ENCODE results near the gene HK2.
A peak's percentile ranks its signal among the peaks of the same experiment; 100 is the strongest.
"Not testable (repeated sequence)": the region's sequence is repeated elsewhere in the genome, so short reads cannot be mapped to it uniquely, and the experiment has no call there.

The HK2 gene

GRCh38 chr2:74833418-74834233 lies at the start of gene HK2:
HK2 (plus strand) TSS chr2:74834127; CDS start chr2:74834581, 454 bp downstream.
- DNase-seq = peak; percentile 91

DNA sequence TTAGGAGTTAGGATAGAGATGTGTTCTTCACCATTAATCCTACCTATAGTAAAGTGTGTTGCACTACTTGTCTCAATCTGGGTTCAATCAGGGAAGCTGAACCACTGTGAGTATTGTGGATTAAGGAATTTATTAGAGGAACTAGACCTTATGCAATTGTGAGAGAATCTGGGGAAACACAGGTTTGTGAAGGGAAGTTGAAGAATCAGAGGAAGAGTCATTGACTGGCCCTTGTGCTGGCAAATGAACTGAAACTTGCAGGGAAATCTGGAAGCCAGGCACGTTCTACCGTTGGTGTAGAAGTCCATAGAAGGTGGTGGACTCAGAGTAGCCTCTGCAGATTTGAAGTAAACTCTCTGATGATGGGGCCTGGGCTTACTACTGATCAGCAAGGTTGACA lies 44.7 kb upstream of the HK2 start:
- DNase-seq = no peak

DNA sequence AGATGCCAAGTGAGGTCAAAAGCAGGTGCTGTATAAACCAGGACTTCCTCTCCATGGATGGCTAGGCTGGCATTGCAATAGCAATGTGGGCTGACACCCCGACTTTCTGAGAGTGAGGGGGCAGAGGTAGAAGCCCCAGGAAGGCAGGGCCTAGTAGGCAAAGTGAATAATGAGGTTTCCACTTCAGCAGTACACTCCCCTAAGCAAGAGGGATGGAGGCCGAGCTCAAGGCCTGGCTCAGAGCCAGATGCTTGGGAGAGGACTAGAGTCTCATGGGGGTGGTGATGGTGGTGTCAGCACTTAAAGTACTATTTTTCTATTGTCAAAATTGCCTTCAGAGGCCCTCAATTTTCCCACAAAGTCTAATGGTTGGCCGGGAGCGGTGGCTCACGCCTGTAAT lies 41.6 kb upstream of the HK2 start:
- no peak for DNase-seq

GRCh38 chr2:74794878-74795277 lies 39.0 kb upstream of the HK2 start:
- DNase-seq = not testable (repeated sequence)

DNA sequence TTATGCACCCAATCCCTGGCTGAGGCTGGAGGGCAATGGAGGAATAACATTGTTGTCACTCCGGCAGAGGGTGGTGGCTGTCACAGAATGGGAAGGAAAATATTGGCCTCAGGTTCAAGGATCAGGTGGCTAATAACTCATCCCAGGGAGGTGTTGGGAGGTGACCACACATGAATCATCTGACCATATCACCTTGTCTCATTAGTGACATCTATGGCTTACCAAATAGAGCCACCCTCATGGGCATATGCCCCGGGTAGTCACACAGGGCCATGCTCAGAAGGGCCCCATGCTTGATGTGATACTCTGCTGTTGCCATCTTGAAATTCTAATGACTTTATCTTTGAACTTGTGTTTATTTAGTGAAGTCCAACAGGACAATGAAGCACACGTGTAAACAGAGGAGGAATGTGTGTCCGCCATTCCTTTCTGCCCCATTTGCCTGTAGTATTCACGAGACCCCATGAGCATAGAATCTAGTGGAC lies 27.5 kb upstream of the HK2 start:
- no peak for DNase-seq

- DNase-seq = no peak
These were observed 27.0 kb upstream of the HK2 start for GRCh38 chr2:74806920-74807319.

DNA sequence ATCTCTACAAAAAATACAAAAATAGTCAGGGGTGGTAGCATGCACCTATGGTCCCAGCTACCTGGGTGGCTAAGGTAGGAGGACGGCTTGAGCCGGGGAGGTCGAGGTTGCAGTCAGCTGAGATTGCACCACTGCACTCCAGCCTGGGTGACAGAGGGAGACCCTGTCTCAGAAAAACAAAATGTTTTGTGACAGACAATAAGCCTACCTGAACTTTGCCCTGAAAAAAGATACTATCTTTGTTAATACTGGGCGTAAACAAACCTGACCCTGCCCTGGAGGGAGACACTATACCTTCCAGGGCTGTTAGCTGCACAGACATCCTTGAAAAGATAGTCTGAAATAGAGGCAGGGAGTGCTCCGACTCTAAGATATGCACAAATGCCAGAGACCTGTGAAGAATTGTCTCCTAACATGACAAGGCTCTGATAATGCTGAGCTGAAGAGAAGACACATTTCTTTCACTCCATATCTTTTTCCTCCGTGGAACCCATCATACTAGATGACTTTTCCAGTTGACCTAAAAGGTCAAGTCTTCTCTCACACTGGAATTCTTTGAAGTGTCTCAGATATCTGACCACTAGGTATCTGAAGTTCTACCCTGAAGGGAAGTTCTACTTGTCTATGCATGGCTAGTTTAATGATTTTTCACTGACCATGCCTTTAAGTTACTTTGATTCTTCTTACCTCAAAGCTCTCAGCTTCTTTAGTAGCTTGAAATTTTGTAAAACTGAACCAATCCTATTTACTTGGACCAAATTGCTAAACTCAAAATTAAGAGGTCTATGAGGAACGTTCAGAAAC lies 20.9 kb upstream of the HK2 start:
- no peak for DNase-seq

GRCh38 chr2:74814102-74814501 lies 19.8 kb upstream of the HK2 start:
- no peak for DNase-seq

- DNase-seq = no peak
These were observed 18.0 kb upstream of the HK2 start for GRCh38 chr2:74815941-74816340.

GRCh38 chr2:74816540-74817303 lies 17.2 kb upstream of the HK2 start:
- DNase-seq = no peak

GRCh38 chr2:74817304-74817675 lies 16.6 kb upstream of the HK2 start:
- DNase-seq = no peak

GRCh38 chr2:74819702-74820101 lies 14.2 kb upstream of the HK2 start:
- DNase-seq = no peak

DNA sequence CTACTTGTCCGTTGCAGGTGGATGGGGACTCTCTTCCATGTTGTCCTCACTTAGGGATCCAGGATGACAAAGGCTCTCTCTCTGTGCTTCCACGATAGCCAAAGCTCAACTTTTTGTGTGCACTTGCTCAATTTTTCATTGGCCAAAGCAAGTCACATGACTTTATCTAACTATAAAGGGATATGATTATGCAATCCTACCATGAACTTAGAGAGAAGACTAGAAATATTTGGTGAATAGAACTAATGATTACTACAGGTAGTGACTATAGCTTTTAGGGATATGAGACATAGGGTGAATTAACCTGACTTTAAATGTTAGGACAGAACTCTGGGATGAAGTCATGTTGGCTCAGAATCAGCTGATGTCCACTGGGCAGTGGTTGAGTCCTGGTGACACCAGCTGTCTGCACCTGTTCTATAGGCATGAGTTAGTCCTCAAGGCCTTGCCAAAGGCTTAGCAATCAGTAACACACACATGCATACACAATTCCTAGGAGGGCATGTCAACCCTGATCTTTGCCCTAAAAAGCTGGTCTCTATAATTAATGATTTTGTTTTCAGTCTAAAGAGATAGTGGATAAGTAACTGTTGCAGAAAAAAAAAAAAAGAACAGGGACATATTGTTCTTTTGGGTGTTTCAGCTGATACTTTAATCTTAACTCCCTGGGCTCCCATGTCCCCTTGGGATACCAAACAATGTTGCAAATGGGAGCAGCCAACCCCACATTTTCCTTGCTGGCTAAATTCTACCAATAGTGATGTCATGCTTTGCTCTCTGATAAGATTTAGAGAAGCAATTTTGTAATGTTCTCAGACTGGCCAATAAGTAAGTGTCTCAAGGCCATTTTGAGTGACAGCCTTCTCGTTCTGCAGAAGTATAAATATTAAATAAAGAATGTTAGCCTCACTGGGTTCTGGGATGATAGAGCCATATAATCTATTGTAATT lies 12.5 kb upstream of the HK2 start:
- no peak for DNase-seq

- DNase-seq = no peak
These were observed 11.0 kb upstream of the HK2 start for GRCh38 chr2:74822771-74823566.

- DNase-seq = no peak
These were observed 9.2 kb upstream of the HK2 start for GRCh38 chr2:74824679-74825078.

DNA sequence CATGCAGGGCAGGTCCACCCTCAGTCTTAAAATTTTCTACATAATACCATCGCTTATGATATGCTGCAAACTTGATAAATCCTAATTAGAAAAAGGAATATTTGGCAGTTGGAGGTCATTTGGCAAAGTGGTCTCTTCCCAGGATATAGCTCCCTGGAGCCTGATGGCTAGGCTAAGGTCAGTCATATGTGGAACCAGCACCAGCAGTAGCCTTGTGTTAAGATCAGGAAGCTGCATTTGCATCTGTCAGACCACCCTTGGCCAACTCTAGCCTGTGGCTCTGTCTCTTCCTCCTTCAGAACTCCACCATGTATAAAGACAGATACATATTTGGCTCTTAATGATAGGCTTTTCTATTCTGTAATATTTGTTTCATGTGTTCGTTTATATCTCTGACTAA lies 5.4 kb upstream of the HK2 start:
- no peak for DNase-seq

DNA sequence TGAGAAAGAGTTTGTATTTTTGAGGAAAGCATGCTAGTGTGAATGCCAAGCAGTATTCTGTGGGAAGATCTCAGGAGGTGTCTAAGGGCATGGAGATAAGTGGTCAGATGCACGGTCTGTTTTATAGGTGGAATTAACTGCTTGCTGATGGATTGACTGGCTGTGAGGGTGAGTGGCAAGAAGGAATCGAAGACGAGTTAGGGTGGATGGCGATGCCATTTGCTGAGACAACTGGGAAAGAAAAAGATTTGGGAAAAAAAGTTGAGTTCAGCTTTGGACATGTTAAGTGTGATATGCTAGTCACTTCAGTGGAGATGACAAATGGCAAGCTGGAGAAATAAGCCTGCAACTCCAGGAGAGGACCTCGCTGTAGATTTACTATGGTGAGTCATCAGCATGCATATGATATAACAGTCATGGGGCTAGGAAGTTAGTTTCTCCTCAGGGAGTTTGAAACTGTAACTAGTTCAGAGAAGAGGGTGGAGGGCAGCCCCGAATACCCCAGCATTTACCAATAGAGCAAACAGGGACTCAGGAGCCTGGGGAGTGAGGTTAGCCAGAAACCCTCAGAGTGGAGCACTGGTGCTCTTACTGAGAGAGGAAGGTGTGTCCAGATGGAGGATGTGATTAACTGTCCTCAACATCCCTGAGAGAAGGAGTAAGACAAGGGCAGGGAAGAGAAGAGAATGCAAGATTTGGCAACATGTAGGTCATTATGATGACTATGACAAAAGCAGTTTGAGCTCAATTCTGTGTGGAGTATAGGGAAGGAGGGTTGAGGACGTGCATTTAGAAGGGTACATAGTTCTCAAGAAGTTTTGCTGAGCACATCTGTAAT lies 2.0 kb upstream of the HK2 start:
- peak; percentile 27 for DNase-seq

DNA sequence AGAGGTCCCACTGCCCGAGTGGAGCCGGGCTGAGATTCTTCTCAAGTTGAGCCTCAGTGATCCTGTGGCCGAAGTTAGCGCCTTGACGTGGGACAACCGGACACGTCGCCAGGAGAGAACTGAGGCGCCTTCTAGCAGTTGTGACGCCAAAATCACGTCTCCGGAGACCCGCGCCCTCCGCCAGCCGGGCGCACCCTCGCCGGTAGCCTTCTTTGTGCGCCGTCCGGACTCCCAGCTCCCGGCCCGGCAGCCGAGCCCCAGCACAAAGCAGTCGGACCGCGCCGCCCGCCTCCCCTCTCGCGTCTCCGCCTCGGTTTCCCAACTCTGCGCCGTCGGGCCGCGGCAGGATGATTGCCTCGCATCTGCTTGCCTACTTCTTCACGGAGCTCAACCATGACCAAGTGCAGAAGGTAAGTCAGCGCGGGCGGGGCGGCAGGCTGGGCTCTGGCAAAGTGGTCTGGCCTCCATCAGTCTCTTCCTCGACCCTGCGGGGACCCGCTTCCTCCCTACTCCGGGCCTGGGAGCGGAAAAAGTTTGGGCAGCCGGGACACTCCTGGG lies 386 bp downstream of the HK2 start:
- DNase-seq = peak; percentile 25

- DNase-seq = peak; percentile 68
These were observed 1.1 kb downstream of the HK2 start for GRCh38 chr2:74834792-74835755.
